ENCODE results near the gene CDH4. TPM values are rescaled to one million over a fixed set of nuclear protein-coding genes. Genes with fewer than 3 reads are reported as not detected.

Gene CDH4
- total and polyA plus RNA-seq, 2 of the 4 experiments (the other 2 are of a cell fraction), result 1.6 to 3.5 TPM

DNA sequence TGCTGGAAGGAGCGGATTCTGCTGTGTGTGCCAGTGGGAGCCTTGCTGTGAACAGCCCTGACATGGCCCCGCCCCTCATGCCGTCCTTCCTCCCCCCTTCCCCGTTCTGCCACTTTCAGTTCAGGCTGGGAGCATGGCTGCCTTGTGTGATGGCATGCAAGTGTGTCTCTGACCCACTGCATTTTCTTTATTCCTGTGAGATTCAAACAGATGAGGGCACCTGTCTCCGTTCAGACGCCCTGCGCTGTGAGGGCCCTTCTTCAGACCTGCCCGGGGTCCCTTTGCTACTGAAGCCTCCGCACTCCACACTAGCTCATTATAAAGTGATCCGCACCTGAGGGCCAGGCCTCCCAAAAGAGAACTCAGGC is 725.3 kb downstream of the CDH4 start:
- H3K9ac ChIP-seq (ENCODE audit: low read depth, low read length), result no peak overlapping the region
- ChIA-PET CTCF (no interaction called here), POLR2A (ENCODE audit: unreplicated experiment) (no interaction called here)
- no peaks in the 10 kb centered on the region for H3K4me1 ChIP-seq (ENCODE audit: control insufficient read depth, insufficient read depth, low read length)
- peaks cover 21% of the 10 kb centered on the region for H3K36me3 ChIP-seq (ENCODE audit: control insufficient read depth, insufficient read depth, low read length)
- no peak overlapping the region for H4K5ac ChIP-seq (ENCODE audit: low read depth, low read length)
- peaks cover 0 to 3% of the 10 kb centered on the region in 2 experiments; a peak in 2 of 4 replicates for H3K79me1 ChIP-seq (ENCODE audit: low read depth in 1 of 2, low read length in 2 of 2)
- H2AK5ac ChIP-seq (ENCODE audit: low read depth, low read length), result no peak overlapping the region
- H3K56ac ChIP-seq (ENCODE audit: extremely low read depth, insufficient read depth, low read length), result no peak overlapping the region
- no peaks in the 10 kb centered on the region for H3K27me3 ChIP-seq (ENCODE audit: control insufficient read depth, insufficient read depth, low read length)
- H4K91ac ChIP-seq (ENCODE audit: insufficient read depth, low read depth, low read length), result no peak overlapping the region
- no peak for ATAC-seq (ENCODE audit: low read depth)
- dilution Hi-C loops (cut with HindIII; ENCODE audit: low sequenced_read_pairs, unreplicated experiment) (no loop called here), in situ Hi-C loops (cut with MboI; ENCODE audit: low sequenced_read_pairs) (no loop called here), intact Hi-C loops (cut with micrococcal nuclease) (no loop called here)
- H3K9me3 ChIP-seq (ENCODE audit: control insufficient read depth, insufficient read depth, low read length), result no peaks in the 10 kb centered on the region
- no TSS peak for BruUV-seq (replicated peaks)
- H3K4ac ChIP-seq (ENCODE audit: low read depth, low read length), result no peak overlapping the region
- DNase-seq, result no peak
- no peak overlapping the region for H3K4me2 ChIP-seq (ENCODE audit: low read depth, low read length)
- no peak overlapping the region for H2BK20ac ChIP-seq (ENCODE audit: low read depth, low read length)
- no peaks in the 10 kb centered on the region for H4K20me1 ChIP-seq (ENCODE audit: insufficient read depth, low read length)
- no peak overlapping the region for H3K18ac ChIP-seq (ENCODE audit: low read depth, low read length)
- H2AK9ac ChIP-seq (replicated peaks; ENCODE audit: low read depth, low read length, poor library complexity), result no peak overlapping the region
- H3K27ac ChIP-seq (ENCODE audit: insufficient read depth, low read length), result no peak overlapping the region
- TF ChIP-seq MAFK (IDR thresholded peaks at IDR 0.05; ENCODE audit: low read depth, low read length) (no peak), FOS (IDR thresholded peaks at IDR 0.05; ENCODE audit: low read depth, low read length) (no peak), RFX5 (IDR thresholded peaks at IDR 0.05; ENCODE audit: low read depth, low read length) (no peak), BHLHE40 (IDR thresholded peaks at IDR 0.05; ENCODE audit: low read depth, low read length) (no peak), NFE2L2 (IDR thresholded peaks at IDR 0.05; ENCODE audit: low read depth, low read length) (no peak), SMC3 (IDR thresholded peaks at IDR 0.05; ENCODE audit: low read depth, low read length) (no peak), CHD1 (IDR thresholded peaks at IDR 0.05; ENCODE audit: low read depth, low read length) (no peak), MAZ (IDR thresholded peaks at IDR 0.05; ENCODE audit: borderline replicate concordance, low read depth, low read length) (no peak), POLR2A (IDR thresholded peaks at IDR 0.05; ENCODE audit: low read depth, low read length) (no peak), CEBPB (IDR thresholded peaks at IDR 0.05; ENCODE audit: low read depth, low read length) (no peak), RAD21 (IDR thresholded peaks at IDR 0.05; ENCODE audit: low read length) (no peak), RCOR1 (IDR thresholded peaks at IDR 0.05; ENCODE audit: insufficient replicate concordance, low read length) (no peak)
- TF ChIP-seq, protein P1, sequence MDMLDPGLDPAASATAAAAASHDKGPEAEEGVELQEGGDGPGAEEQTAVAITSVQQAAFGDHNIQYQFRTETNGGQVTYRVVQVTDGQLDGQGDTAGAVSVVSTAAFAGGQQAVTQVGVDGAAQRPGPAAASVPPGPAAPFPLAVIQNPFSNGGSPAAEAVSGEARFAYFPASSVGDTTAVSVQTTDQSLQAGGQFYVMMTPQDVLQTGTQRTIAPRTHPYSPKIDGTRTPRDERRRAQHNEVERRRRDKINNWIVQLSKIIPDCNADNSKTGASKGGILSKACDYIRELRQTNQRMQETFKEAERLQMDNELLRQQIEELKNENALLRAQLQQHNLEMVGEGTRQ (IDR thresholded peaks at IDR 0.05; ENCODE audit: low read depth, low read length), result no peak
- TF ChIP-seq, protein P2, sequence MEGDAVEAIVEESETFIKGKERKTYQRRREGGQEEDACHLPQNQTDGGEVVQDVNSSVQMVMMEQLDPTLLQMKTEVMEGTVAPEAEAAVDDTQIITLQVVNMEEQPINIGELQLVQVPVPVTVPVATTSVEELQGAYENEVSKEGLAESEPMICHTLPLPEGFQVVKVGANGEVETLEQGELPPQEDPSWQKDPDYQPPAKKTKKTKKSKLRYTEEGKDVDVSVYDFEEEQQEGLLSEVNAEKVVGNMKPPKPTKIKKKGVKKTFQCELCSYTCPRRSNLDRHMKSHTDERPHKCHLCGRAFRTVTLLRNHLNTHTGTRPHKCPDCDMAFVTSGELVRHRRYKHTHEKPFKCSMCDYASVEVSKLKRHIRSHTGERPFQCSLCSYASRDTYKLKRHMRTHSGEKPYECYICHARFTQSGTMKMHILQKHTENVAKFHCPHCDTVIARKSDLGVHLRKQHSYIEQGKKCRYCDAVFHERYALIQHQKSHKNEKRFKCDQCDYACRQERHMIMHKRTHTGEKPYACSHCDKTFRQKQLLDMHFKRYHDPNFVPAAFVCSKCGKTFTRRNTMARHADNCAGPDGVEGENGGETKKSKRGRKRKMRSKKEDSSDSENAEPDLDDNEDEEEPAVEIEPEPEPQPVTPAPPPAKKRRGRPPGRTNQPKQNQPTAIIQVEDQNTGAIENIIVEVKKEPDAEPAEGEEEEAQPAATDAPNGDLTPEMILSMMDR (conservative IDR thresholded peaks at IDR 0.05; ENCODE audit: low read depth, low read length), result no peak
- TF ChIP-seq, protein P3, sequence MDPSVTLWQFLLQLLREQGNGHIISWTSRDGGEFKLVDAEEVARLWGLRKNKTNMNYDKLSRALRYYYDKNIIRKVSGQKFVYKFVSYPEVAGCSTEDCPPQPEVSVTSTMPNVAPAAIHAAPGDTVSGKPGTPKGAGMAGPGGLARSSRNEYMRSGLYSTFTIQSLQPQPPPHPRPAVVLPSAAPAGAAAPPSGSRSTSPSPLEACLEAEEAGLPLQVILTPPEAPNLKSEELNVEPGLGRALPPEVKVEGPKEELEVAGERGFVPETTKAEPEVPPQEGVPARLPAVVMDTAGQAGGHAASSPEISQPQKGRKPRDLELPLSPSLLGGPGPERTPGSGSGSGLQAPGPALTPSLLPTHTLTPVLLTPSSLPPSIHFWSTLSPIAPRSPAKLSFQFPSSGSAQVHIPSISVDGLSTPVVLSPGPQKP (IDR thresholded peaks at IDR 0.05; ENCODE audit: borderline replicate concordance, low read depth, low read length), result no peak
- no peak overlapping the region for H3K4me3 ChIP-seq (ENCODE audit: insufficient read depth, low read depth, low read length)
- H3K9me1 ChIP-seq (ENCODE audit: insufficient read depth, low read length), result peaks cover 3% of the 10 kb centered on the region; the same call in 1 of the 2 replicates
- H2AFZ ChIP-seq (replicated peaks; ENCODE audit: low read length, poor library complexity), result no peak overlapping the region
- no peak overlapping the region for H2BK5ac ChIP-seq (ENCODE audit: low read depth, low read length, poor library complexity, severe bottlenecking)
- H3K23ac ChIP-seq (ENCODE audit: low read depth, low read length), result no peak overlapping the region
- H2BK120ac ChIP-seq (ENCODE audit: low read depth, low read length), result no peak overlapping the region
- H4K8ac ChIP-seq (ENCODE audit: low read depth in 2 of 2, low read length in 2 of 2), result no peak overlapping the region
- H2BK15ac ChIP-seq (ENCODE audit: low read depth, low read length), result no peak overlapping the region
- H3K14ac ChIP-seq (replicated peaks; ENCODE audit: low read depth, low read length), result no peak overlapping the region
- WGBS, 2 experiments (ENCODE audit: extremely low coverage in 2 of 2, insufficient read length in 1 of 2), result no CpG with 5 or more reads among the region's 10 CpGs

Data from IMR-90 (cell line).